IMR-90 (cell line): ENCODE results near the gene THAP6. TPM values are rescaled to one million over a fixed set of nuclear protein-coding genes. Genes with fewer than 3 reads are reported as not detected.

Source experiments
- ATAC-seq: fragments of 200-7000 bp; cut with Tn5 transposase; 2 replicates; pipeline ENCODE4 v1.9.1; 2020; ENCODE audit warnings: low read depth, mild to moderate bottlenecking, moderate library complexity
- BruUV-seq: library from RNA; stranded (reverse); fragments of 400-500 nt; replicated peaks from 2 replicates; lab custom pipeline; 2021; lab: Mats Ljungman, UMichigan
- CTCF ChIA-PET: fragments of 300-600 bp; formaldehyde crosslinking; extraction: SDS; loops from one replicate; lab custom pipeline; 2021; ENCODE audit warnings: antibody characterized with exemption; lab: Yijun Ruan, JAX
- POLR2A ChIA-PET: fragments of 300-600 bp; sonication (Branson Sonifier 250); formaldehyde crosslinking; loops from one replicate; lab custom pipeline; 2022; ENCODE audit warnings: antibody characterized with exemption; ENCODE audit not compliant: unreplicated experiment; lab: Charles Lee
- DNase-seq: peaks from one replicate; pipeline ENCODE4 v3.0.0; 2013
- H2AFZ ChIP-seq: replicated peaks from 2 replicates; pipeline ENCODE3; 2013; ENCODE audit warnings: low read length, mild to moderate bottlenecking; ENCODE audit not compliant: poor library complexity
- H2AK5ac ChIP-seq: 2 replicates; pipeline ENCODE4 v1.6.1; 2013; ENCODE audit warnings: low read depth, low read length, inconsistent platforms
- H2AK9ac ChIP-seq: replicated peaks from 2 replicates; pipeline ENCODE3; 2013; ENCODE audit warnings: mild to moderate bottlenecking, low read depth, low read length, moderate library complexity; ENCODE audit not compliant: poor library complexity
- H2BK120ac ChIP-seq: 2 replicates; pipeline ENCODE4 v1.6.1; 2013; ENCODE audit warnings: low read depth, low read length, inconsistent platforms
- H2BK15ac ChIP-seq: 3 replicates; pipeline ENCODE4 v1.6.1; 2013; ENCODE audit warnings: low read depth, low read length, inconsistent platforms
- H2BK20ac ChIP-seq: 2 replicates; pipeline ENCODE4 v1.6.1; 2013; ENCODE audit warnings: low read depth, mild to moderate bottlenecking, inconsistent platforms, low read length, moderate library complexity
- H2BK5ac ChIP-seq: 2 replicates; pipeline ENCODE4 v1.6.1; 2013; ENCODE audit warnings: mild to moderate bottlenecking, low read depth, low read length, inconsistent platforms; ENCODE audit not compliant: poor library complexity, severe bottlenecking
- H3K14ac ChIP-seq: replicated peaks from 2 replicates; pipeline ENCODE4 v1.6.1; 2013; ENCODE audit warnings: low read depth, low read length, inconsistent platforms
- H3K18ac ChIP-seq: 2 replicates; pipeline ENCODE4 v1.6.1; 2013; ENCODE audit warnings: low read depth, low read length, control low read depth
- H3K23ac ChIP-seq: 2 replicates; pipeline ENCODE4 v1.6.1; 2013; ENCODE audit warnings: low read depth, low read length, inconsistent platforms
- H3K27ac ChIP-seq: 2 replicates; pipeline ENCODE4 v1.5.1; 2013; ENCODE audit warnings: mild to moderate bottlenecking, control low read depth, low read length; ENCODE audit not compliant: insufficient read depth
- H3K27me3 ChIP-seq: 2 replicates; pipeline ENCODE4 v1.6.1; 2013; ENCODE audit warnings: low read length; ENCODE audit not compliant: control insufficient read depth, insufficient read depth
- H3K36me3 ChIP-seq: 2 replicates; pipeline ENCODE4 v1.6.1; 2013; ENCODE audit warnings: low read length, mixed read lengths; ENCODE audit not compliant: control insufficient read depth, insufficient read depth
- H3K4ac ChIP-seq: 2 replicates; pipeline ENCODE4 v1.6.1; 2013; ENCODE audit warnings: low read depth, low read length, inconsistent platforms
- H3K4me1 ChIP-seq: 2 replicates; pipeline ENCODE4 v1.6.1; 2013; ENCODE audit warnings: low read length, mixed read lengths; ENCODE audit not compliant: control insufficient read depth, insufficient read depth
- H3K4me2 ChIP-seq: 2 replicates; pipeline ENCODE4 v1.6.1; 2013; ENCODE audit warnings: low read depth, mild to moderate bottlenecking, control low read depth, low read length, moderate library complexity
- H3K4me3 ChIP-seq: 2 replicates; pipeline ENCODE4 v1.5.1; 2013; ENCODE audit warnings: low read depth, mild to moderate bottlenecking, control low read depth, low read length, moderate library complexity; ENCODE audit not compliant: insufficient read depth
- H3K56ac ChIP-seq: 2 replicates; pipeline ENCODE4 v1.6.1; 2013; ENCODE audit warnings: low read length, inconsistent platforms; ENCODE audit not compliant: insufficient read depth; ENCODE audit errors: extremely low read depth
- H3K79me1 ChIP-seq, 2 experiments: 2 replicates each; pipeline ENCODE4 v1.6.1; 2013; ENCODE audit warnings: low read length in 2 of 2, inconsistent platforms in 1 of 2, low read depth in 1 of 2
- H3K9ac ChIP-seq: 2 replicates; pipeline ENCODE4 v1.6.1; 2013; ENCODE audit warnings: low read depth, low read length, control low read depth
- H3K9me1 ChIP-seq: 2 replicates; pipeline ENCODE4 v1.6.1; 2013; ENCODE audit warnings: low read length, inconsistent platforms; ENCODE audit not compliant: insufficient read depth
- H3K9me3 ChIP-seq: 2 replicates; pipeline ENCODE4 v1.6.1; 2013; ENCODE audit warnings: low read length; ENCODE audit not compliant: control insufficient read depth, insufficient read depth
- H4K20me1 ChIP-seq: 2 replicates; pipeline ENCODE4 v1.6.1; 2013; ENCODE audit warnings: low read length, inconsistent platforms; ENCODE audit not compliant: insufficient read depth
- H4K5ac ChIP-seq: 2 replicates; pipeline ENCODE4 v1.6.1; 2013; ENCODE audit warnings: mild to moderate bottlenecking, low read depth, low read length, control low read depth
- H4K8ac ChIP-seq, 2 experiments: 2 replicates each; pipeline ENCODE4 v1.6.1; 2013; ENCODE audit warnings: low read depth in 2 of 2, low read length in 2 of 2, control low read depth in 1 of 2, inconsistent platforms in 1 of 2
- H4K91ac ChIP-seq: 2 replicates; pipeline ENCODE4 v1.6.1; 2013; ENCODE audit warnings: low read depth, low read length, inconsistent platforms; ENCODE audit not compliant: insufficient read depth
- BHLHE40 ChIP-seq: fragments of 150-350 bp; IDR thresholded peaks from 2 replicates; pipeline ENCODE4 v1.6.1; 2016; ENCODE audit warnings: mild to moderate bottlenecking, low read depth, low read length
- CEBPB ChIP-seq: IDR thresholded peaks from 2 replicates; pipeline ENCODE4 v1.6.1; 2012; ENCODE audit warnings: low read depth, low read length, improper control_type of control experiment
- CHD1 ChIP-seq: IDR thresholded peaks from 2 replicates; pipeline ENCODE4 v1.6.1; 2012; ENCODE audit warnings: low read depth, low read length, improper control_type of control experiment
- CTCF ChIP-seq: conservative IDR thresholded peaks from 2 replicates; pipeline ENCODE4 v1.5.1; 2012; ENCODE audit warnings: mild to moderate bottlenecking, low read depth, low read length, improper control_type of control experiment
- ELK1 ChIP-seq: fragments of 150-350 bp; IDR thresholded peaks from 2 replicates; pipeline ENCODE4 v1.6.1; 2016; ENCODE audit warnings: low read depth, mild to moderate bottlenecking, low read length, moderate library complexity, borderline replicate concordance
- FOS ChIP-seq: fragments of 150-350 bp; IDR thresholded peaks from 2 replicates; pipeline ENCODE4 v1.6.1; 2016; ENCODE audit warnings: low read depth, low read length
- MAFK ChIP-seq: IDR thresholded peaks from 2 replicates; pipeline ENCODE4 v1.6.1; 2012; ENCODE audit warnings: low read depth, low read length, improper control_type of control experiment
- MAZ ChIP-seq: IDR thresholded peaks from 2 replicates; pipeline ENCODE4 v1.6.1; 2012; ENCODE audit warnings: low read depth, mild to moderate bottlenecking, low read length, improper control_type of control experiment, moderate library complexity, borderline replicate concordance
- MXI1 ChIP-seq: IDR thresholded peaks from 2 replicates; pipeline ENCODE4 v1.6.1; 2012; ENCODE audit warnings: low read depth, mild to moderate bottlenecking, low read length, moderate library complexity, borderline replicate concordance
- NFE2L2 ChIP-seq: fragments of 150-350 bp; IDR thresholded peaks from 2 replicates; pipeline ENCODE4 v1.6.1; 2016; ENCODE audit warnings: low read depth, mild to moderate bottlenecking, low read length
- POLR2A ChIP-seq: IDR thresholded peaks from 2 replicates; pipeline ENCODE4 v1.6.1; 2012; ENCODE audit warnings: mild to moderate bottlenecking, low read depth, low read length
- RAD21 ChIP-seq: IDR thresholded peaks from 2 replicates; pipeline ENCODE4 v1.6.1; 2012; ENCODE audit warnings: low read length, improper control_type of control experiment
- RCOR1 ChIP-seq: IDR thresholded peaks from 2 replicates; pipeline ENCODE4 v1.6.1; 2012; ENCODE audit warnings: mild to moderate bottlenecking, low read length, improper control_type of control experiment; ENCODE audit not compliant: insufficient replicate concordance
- RFX5 ChIP-seq: IDR thresholded peaks from 2 replicates; pipeline ENCODE4 v1.8.0; 2012; ENCODE audit warnings: low read depth, mild to moderate bottlenecking, low read length, moderate library complexity
- SMC3 ChIP-seq: fragments of 150-350 bp; IDR thresholded peaks from 2 replicates; pipeline ENCODE4 v1.6.1; 2016; ENCODE audit warnings: low read depth, mild to moderate bottlenecking, antibody characterized with exemption, low read length, moderate library complexity
- USF2 ChIP-seq: fragments of 150-350 bp; IDR thresholded peaks from 2 replicates; pipeline ENCODE4 v1.6.1; 2017; ENCODE audit warnings: mild to moderate bottlenecking, antibody characterized with exemption, low read length, low read depth
- WGBS, 2 experiments: methylation state at CpG; one replicate each; pipeline versions ENCODE4 v1.1.5 to v1.1.7; 2013; ENCODE audit warnings: missing lambda C conversion rate in 2 of 2; ENCODE audit not compliant: insufficient read length in 1 of 2; ENCODE audit errors: extremely low coverage in 2 of 2; 5-methylcytosine and 5-hydroxymethylcytosine counted together
- dilution Hi-C: fragments of 300-500 bp; cut with HindIII; formaldehyde crosslinking; loops from one replicate; pipeline ENCODE4 v1.14.3; 2018; ENCODE audit warnings: low sequenced_read_pairs; ENCODE audit not compliant: unreplicated experiment
- in situ Hi-C: fragments of 300-500 bp; cut with MboI; formaldehyde crosslinking; loops from 3 replicates; pipeline ENCODE4 v1.14.3; 2019; ENCODE audit warnings: low sequenced_read_pairs, inconsistent platforms, mixed read lengths
- intact Hi-C: fragments of 100-400 bp; cut with micrococcal nuclease; formaldehyde crosslinking; loops from 2 replicates; pipeline ENCODE4 v1.10.0; 2022
- polyA plus RNA-seq, 3 experiments: library from polyadenylated mRNA; depleted of rRNA; stranded (reverse); fragments of >200 nt; gene quantifications; 2 replicates each; pipeline ENCODE4 v1.2.3, GENCODE V29; 2012; ENCODE audit warnings: low replicate concordance in 1 of 3
- total RNA-seq: library from RNA; depleted of rRNA; stranded (reverse); fragments of >200 nt; gene quantifications from 2 replicates; pipeline ENCODE4 v1.2.3, GENCODE V29; 2012

The THAP6 gene
- total and polyA plus RNA-seq, 2 of the 4 experiments (the other 2 are of a cell fraction): 6.3 to 7.0 TPM

GRCh38 chr4:75567725-75568124, 53.5 kb downstream of the THAP6 start:
- Histone ChIP-seq H3K4me1 (no peaks in the 10 kb centered on the region), H3K4me2 (no peak overlapping the region), H3K27me3 (peaks cover 12% of the 10 kb centered on the region), H2BK120ac (no peak overlapping the region), H4K91ac (no peak overlapping the region), H3K14ac (no peak overlapping the region), H3K9ac (no peak overlapping the region), H4K5ac (no peak overlapping the region), H3K79me1 (no peaks in the 10 kb centered on the region), H2AK9ac (no peak overlapping the region), H4K8ac (no peak overlapping the region), H2BK15ac (no peak overlapping the region), H2AFZ (no peak overlapping the region), H3K4ac (no peak overlapping the region), H3K27ac (no peak overlapping the region), H2BK5ac (no peak overlapping the region), H3K56ac (no peak overlapping the region), H3K9me1 (no peaks in the 10 kb centered on the region), H3K4me3 (no peak overlapping the region), H3K18ac (no peak overlapping the region), H3K23ac (no peak overlapping the region), H3K36me3 (no peaks in the 10 kb centered on the region), H4K20me1 (no peaks in the 10 kb centered on the region), H2AK5ac (no peak overlapping the region), H2BK20ac (no peak overlapping the region), H3K9me3 (no peaks in the 10 kb centered on the region)
- POLR2A ChIA-PET: no interaction called here
- no peak for TF ChIP-seq MAZ
- no peak for TF ChIP-seq USF2
- no peak for TF ChIP-seq CTCF
- no peak for TF ChIP-seq CEBPB
- TF ChIP-seq RAD21: no peak
- no peak for TF ChIP-seq MAFK
- TF ChIP-seq ELK1: no peak
- no peak for TF ChIP-seq NFE2L2
- no peak for TF ChIP-seq POLR2A
- no peak for TF ChIP-seq MXI1
- TF ChIP-seq SMC3: no peak
- no peak for TF ChIP-seq CHD1
- TF ChIP-seq RCOR1: no peak
- no peak for TF ChIP-seq RFX5
- no peak for TF ChIP-seq FOS
- no peak for TF ChIP-seq BHLHE40
- DNase-seq (no peak), ATAC-seq (no peak)
- dilution Hi-C loops: no loop called here
- CTCF ChIA-PET: no interaction called here
- WGBS, 2 experiments: no CpG with 5 or more reads among the region's 2 CpGs
- no TSS peak for BruUV-seq
- in situ Hi-C loops: no loop called here
- intact Hi-C loops: no loop called here
